Osteoblast (primary cell): ENCODE results near the gene TRIO. TPM values are rescaled to one million over a fixed set of nuclear protein-coding genes. Genes with fewer than 3 reads are reported as not detected.

Experiments used
- DNase-seq: peaks from one replicate; pipeline ENCODE4 v3.0.0; 2011; ENCODE audit warnings: low spot score, mixed read lengths; ENCODE audit not compliant: insufficient read length; ENCODE audit errors: missing footprints
- H2AFZ ChIP-seq: 2 replicates; pipeline ENCODE4 v1.6.0; 2011; ENCODE audit warnings: mild to moderate bottlenecking, low read length
- H3K27ac ChIP-seq: 2 replicates; pipeline ENCODE4 v1.5.1; 2011; ENCODE audit warnings: mild to moderate bottlenecking, low read depth, low read length, moderate library complexity
- H3K27me3 ChIP-seq: 2 replicates; pipeline ENCODE4 v1.6.0; 2012; ENCODE audit warnings: mild to moderate bottlenecking, control low read depth, inconsistent platforms, low read length, moderate library complexity; ENCODE audit not compliant: insufficient read depth
- H3K36me3 ChIP-seq: 2 replicates; pipeline ENCODE4 v1.5.1; 2011; ENCODE audit warnings: mild to moderate bottlenecking, low read length, control low read depth, moderate library complexity; ENCODE audit not compliant: insufficient read depth
- H3K4me1 ChIP-seq: 2 replicates; pipeline ENCODE4 v1.5.1; 2011; ENCODE audit warnings: mild to moderate bottlenecking, low read length, control low read depth, moderate library complexity; ENCODE audit not compliant: insufficient read depth
- H3K4me2 ChIP-seq: 2 replicates; pipeline ENCODE4 v1.6.0; 2011; ENCODE audit warnings: mild to moderate bottlenecking, low read length; ENCODE audit not compliant: insufficient read depth
- H3K4me3 ChIP-seq: fragments of 200-600 bp; sonication (generic); 3 replicates; pipeline ENCODE4 v1.5.1; 2012; ENCODE audit warnings: mild to moderate bottlenecking, low read length, inconsistent platforms; ENCODE audit not compliant: insufficient read depth
- H3K79me2 ChIP-seq: 2 replicates; pipeline ENCODE4 v1.6.0; 2012; ENCODE audit warnings: mild to moderate bottlenecking, low read length, control low read depth, inconsistent platforms; ENCODE audit not compliant: insufficient read depth
- H3K9me3 ChIP-seq: 2 replicates; pipeline ENCODE4 v1.5.1; 2011; ENCODE audit warnings: low read depth, low read length, control low read depth
- H4K20me1 ChIP-seq: 2 replicates; pipeline ENCODE4 v1.6.0; 2012; ENCODE audit warnings: mild to moderate bottlenecking, low read length, control low read depth; ENCODE audit not compliant: insufficient read depth
- CTCF ChIP-seq: IDR thresholded peaks from 2 replicates; pipeline ENCODE4 v1.5.1; 2011; ENCODE audit warnings: mild to moderate bottlenecking, low read depth, low read length, moderate library complexity; ENCODE audit errors: extremely low read depth
- total RNA-seq: library from RNA; depleted of rRNA; stranded (reverse); fragments of >200 nt; gene quantifications from 2 replicates; pipeline ENCODE4 v1.2.3, GENCODE V29; 2012

Gene TRIO
- total RNA-seq, 1 donor = 274 TPM

GRCh38 chr5:14128079-14128478 lies 15.1 kb upstream of the TRIO start:
- Histone ChIP-seq H3K9me3 (no peaks in the 10 kb centered on the region), H3K4me2 (no peak overlapping the region), H4K20me1 (no peaks in the 10 kb centered on the region)

GRCh38 chr5:14129123-14129522 lies 14.0 kb upstream of the TRIO start:
- Histone ChIP-seq H3K36me3 (no peaks in the 10 kb centered on the region), H3K27me3 (no peaks in the 10 kb centered on the region), H3K27ac (no peak overlapping the region), H3K9me3 (no peaks in the 10 kb centered on the region), H3K4me2 (no peak overlapping the region), H2AFZ (no peak overlapping the region), H3K4me1 (no peaks in the 10 kb centered on the region), H3K79me2 (no peaks in the 10 kb centered on the region), H3K4me3 (no peak overlapping the region), H4K20me1 (no peaks in the 10 kb centered on the region)
- no peak for TF ChIP-seq CTCF
- DNase-seq = no peak

More at GRCh38 chr5:14128079-14128478, 15.1 kb upstream of the TRIO start:
- Histone ChIP-seq H3K4me1 (no peaks in the 10 kb centered on the region), H3K27ac (no peak overlapping the region), H2AFZ (no peak overlapping the region), H3K4me3 (no peak overlapping the region), H3K36me3 (no peaks in the 10 kb centered on the region), H3K27me3 (no peaks in the 10 kb centered on the region), H3K79me2 (no peaks in the 10 kb centered on the region)
- no peak for DNase-seq
- TF ChIP-seq CTCF = no peak

GRCh38 chr5:14131855-14132503 lies 11.2 kb upstream of the TRIO start:
- no peak for TF ChIP-seq CTCF
- Histone ChIP-seq H3K4me2 (no peak overlapping the region), H2AFZ (peak overlapping the region; percentile 78), H3K4me1 (no peaks in the 10 kb centered on the region), H3K27me3 (no peaks in the 10 kb centered on the region), H3K27ac (no peak overlapping the region), H3K9me3 (no peaks in the 10 kb centered on the region), H3K36me3 (no peaks in the 10 kb centered on the region), H3K79me2 (no peaks in the 10 kb centered on the region), H3K4me3 (no peak overlapping the region), H4K20me1 (no peaks in the 10 kb centered on the region)
- DNase-seq = no peak

GRCh38 chr5:14133394-14133793 lies 9.7 kb upstream of the TRIO start:
- no peak for DNase-seq
- Histone ChIP-seq H2AFZ (no peak overlapping the region), H3K27ac (no peak overlapping the region), H3K27me3 (no peaks in the 10 kb centered on the region), H3K79me2 (no peaks in the 10 kb centered on the region), H3K36me3 (no peaks in the 10 kb centered on the region), H3K4me1 (no peaks in the 10 kb centered on the region), H4K20me1 (no peaks in the 10 kb centered on the region), H3K4me3 (no peak overlapping the region), H3K4me2 (no peak overlapping the region), H3K9me3 (no peaks in the 10 kb centered on the region)
- TF ChIP-seq CTCF = no peak
